Occipital lobe (tissue), 3 donors: ENCODE results near the gene PABPC5. TPM values are rescaled to one million over a fixed set of nuclear protein-coding genes. Genes with fewer than 3 reads are reported as not detected.

Experiments
- DNase-seq: peaks from one replicate; lab custom pipeline; 2025; lab: John Stamatoyannopoulos, UW
- small RNA-seq: library from RNA; depleted of rRNA; stranded (forward); fragments of <200 nt; gene quantifications from one replicate; pipeline ENCODE3, GENCODE V24; 2014
- total RNA-seq: library from RNA; depleted of rRNA; stranded (reverse); fragments of >200 nt; gene quantifications from one replicate; pipeline ENCODE4 v1.2.3, GENCODE V29; 2014

The PABPC5 gene
- 11.9 TPM for total RNA-seq

DNA sequence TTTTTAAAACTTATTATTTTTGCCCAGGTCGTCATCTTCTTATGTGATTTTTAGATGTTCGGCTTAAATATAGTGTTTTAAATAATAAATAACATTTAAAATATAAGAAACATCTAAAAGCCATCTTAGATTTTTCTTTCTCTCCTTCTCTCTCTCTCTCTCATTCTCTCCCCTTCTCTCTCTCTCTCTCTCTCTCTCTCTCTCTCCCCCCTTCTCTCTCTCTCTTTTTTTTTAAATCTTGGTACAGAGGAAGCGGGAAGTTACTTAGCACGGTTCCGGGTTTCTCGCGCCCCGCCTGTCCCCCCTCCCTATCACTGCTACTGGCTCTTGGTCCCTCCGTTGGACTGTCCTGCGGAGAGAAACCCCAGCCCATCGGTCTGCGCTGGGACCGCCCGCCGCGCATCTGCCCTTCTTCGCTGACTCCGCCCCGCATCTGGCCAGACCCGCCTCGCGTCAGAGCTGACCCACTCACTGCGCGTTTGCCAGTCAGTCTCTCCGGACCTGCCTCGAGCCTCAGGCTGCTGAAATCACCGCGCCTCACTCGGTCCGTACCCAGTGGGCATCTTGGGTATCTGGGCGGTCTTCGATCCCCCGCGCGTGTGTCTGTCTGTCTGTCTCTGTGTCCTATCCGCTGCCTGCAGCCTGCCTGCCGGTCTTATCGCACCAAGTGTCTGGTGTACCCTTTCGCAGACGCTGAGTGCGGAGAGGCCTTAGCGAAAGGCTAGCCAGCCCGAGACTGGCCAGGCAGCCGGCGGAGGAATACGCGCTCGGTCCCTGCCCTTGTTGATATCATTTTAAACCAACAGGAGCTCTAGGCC is at the start of gene PABPC5:
PABPC5 (plus strand) TSS at position 489 of the 818 bp plus-strand sequence. CDS start 739 bp downstream, outside the sequence.
- DNase-seq = peak; percentile 69

DNA sequence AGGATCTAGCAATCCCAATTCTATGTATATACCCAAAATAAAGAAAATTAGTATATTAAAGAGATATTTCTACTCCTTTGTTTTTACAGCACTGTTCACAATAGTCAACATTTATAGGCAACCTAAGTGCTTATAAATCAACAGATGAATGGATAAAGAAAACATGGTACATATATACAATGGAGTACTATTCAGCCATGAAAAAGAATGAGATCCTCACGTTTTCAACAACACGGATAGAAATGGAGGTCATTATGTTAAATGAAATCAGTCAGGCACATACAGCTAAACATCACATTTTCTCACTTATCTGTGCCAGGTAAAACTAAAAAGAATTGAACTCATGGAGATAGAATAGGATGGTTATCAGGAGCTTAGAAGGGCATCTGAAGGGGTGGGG is 45.6 kb upstream of the PABPC5 start:
- no peak for DNase-seq

DNA sequence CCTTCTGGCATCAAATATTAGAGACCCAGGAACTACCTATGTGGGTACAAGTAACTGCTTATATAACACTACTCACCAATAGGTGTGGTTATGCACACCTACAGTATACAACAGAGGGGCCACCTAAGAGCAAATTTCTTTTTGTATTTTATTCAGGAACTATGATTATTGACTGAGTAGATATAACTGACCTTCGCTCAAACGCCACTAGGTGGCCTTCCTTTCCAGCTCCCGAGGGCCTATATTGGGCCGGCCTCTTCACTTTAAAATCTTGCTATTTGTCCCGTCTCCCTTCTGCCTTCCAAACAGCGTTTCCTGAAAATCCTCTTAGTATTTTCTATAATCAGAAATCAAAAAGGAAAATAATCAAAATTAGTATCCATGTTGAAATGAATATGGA is 19.9 kb upstream of the PABPC5 start:
- no peak for DNase-seq

DNA sequence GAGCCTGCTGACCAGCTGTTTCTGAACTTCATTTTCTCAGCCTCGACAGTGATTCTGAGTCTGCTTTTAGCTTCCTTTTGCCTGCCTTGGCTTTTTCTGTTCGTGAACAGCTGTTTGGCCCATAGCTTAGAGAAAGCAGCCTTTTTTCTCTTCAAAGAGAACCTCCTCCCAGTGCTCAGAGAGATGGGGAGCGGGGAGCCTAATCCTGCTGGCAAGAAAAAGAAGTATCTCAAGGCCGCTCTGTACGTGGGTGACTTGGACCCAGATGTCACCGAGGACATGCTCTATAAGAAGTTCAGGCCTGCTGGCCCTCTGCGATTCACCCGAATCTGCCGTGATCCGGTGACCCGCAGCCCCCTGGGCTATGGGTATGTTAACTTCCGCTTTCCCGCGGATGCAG is 756 bp downstream of the PABPC5 start:
- DNase-seq = peak; percentile 13

Small RNA genes lying within 50 kb of the gene (small RNA-seq; reads per million reads assigned to genes)
- not detected for gene AL662874.1
